Colonic mucosa (tissue), 4 donors: ENCODE results near the gene CLCN4. TPM values are rescaled to one million over a fixed set of nuclear protein-coding genes. Genes with fewer than 3 reads are reported as not detected.

Experiments used
- DNase-seq: peaks from one replicate; pipeline ENCODE4 v3.0.0-alpha.2; 2020
- H3K27ac ChIP-seq: fragments of 200-600 bp; one replicate; pipeline ENCODE4 v1.8.0; 2021
- H3K27me3 ChIP-seq: fragments of 200-600 bp; one replicate; pipeline ENCODE4 v1.8.0; 2021
- H3K36me3 ChIP-seq: fragments of 200-600 bp; one replicate; pipeline ENCODE4 v1.8.0; 2021
- H3K4me1 ChIP-seq: fragments of 200-600 bp; one replicate; pipeline ENCODE4 v1.8.0; 2021; ENCODE audit warnings: mild to moderate bottlenecking
- H3K4me3 ChIP-seq: fragments of 200-600 bp; one replicate; pipeline ENCODE4 v1.8.0; 2021
- H3K9ac ChIP-seq, 2 donors: one replicate each; pipeline ENCODE4 v1.7.0; 2013; ENCODE audit warnings: control low read depth in 2 of 2, low read depth in 2 of 2, low read length in 2 of 2
- H3K9me3 ChIP-seq: fragments of 200-600 bp; one replicate; pipeline ENCODE4 v1.8.0; 2021
- intact Hi-C: fragments of 100-400 bp; cut with DNase I; formaldehyde crosslinking; loops from one replicate; pipeline ENCODE4 v1.14.1; 2022
- total RNA-seq, 2 donors: library from RNA; stranded (reverse); fragmentation: NEBNext Ultra II Directional in 1 of 2; extraction: Animal tissue kit (Norgen Biotek cat#: 25700) in 1 of 2; gene quantifications; one replicate each; pipeline ENCODE4 v1.2.1, GENCODE V29; 2021
- TF ChIP-seq, protein P1 (sequence below): fragments of 200-600 bp; IDR thresholded peaks from one replicate; pipeline ENCODE4 v1.8.0; 2022; ENCODE audit warnings: antibody characterized with exemption, mild to moderate bottlenecking
- donor health status: healthy.
- donor health status: DM: no; HTN: no; CAD: no.
- donor health status: DM: no; HTN: no; CAD: no.

CLCN4 gene
- total RNA-seq, 2 donors from 2014 or later = 0.62 to 1.2 TPM

GRCh38 chrX:10240918-10241317 lies 84.1 kb downstream of the CLCN4 start:
- Histone ChIP-seq H3K4me3 (no peak overlapping the region), H3K9ac (no peak overlapping the region), H3K9me3 (no peaks in the 10 kb centered on the region), H3K27ac (no peak overlapping the region), H3K4me1 (no peaks in the 10 kb centered on the region), H3K27me3 (no peaks in the 10 kb centered on the region), H3K36me3 (no peaks in the 10 kb centered on the region)
- DNase-seq = no peak
- intact Hi-C loops = no loop called here
- TF ChIP-seq, protein P1, sequence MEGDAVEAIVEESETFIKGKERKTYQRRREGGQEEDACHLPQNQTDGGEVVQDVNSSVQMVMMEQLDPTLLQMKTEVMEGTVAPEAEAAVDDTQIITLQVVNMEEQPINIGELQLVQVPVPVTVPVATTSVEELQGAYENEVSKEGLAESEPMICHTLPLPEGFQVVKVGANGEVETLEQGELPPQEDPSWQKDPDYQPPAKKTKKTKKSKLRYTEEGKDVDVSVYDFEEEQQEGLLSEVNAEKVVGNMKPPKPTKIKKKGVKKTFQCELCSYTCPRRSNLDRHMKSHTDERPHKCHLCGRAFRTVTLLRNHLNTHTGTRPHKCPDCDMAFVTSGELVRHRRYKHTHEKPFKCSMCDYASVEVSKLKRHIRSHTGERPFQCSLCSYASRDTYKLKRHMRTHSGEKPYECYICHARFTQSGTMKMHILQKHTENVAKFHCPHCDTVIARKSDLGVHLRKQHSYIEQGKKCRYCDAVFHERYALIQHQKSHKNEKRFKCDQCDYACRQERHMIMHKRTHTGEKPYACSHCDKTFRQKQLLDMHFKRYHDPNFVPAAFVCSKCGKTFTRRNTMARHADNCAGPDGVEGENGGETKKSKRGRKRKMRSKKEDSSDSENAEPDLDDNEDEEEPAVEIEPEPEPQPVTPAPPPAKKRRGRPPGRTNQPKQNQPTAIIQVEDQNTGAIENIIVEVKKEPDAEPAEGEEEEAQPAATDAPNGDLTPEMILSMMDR = no peak

DNA sequence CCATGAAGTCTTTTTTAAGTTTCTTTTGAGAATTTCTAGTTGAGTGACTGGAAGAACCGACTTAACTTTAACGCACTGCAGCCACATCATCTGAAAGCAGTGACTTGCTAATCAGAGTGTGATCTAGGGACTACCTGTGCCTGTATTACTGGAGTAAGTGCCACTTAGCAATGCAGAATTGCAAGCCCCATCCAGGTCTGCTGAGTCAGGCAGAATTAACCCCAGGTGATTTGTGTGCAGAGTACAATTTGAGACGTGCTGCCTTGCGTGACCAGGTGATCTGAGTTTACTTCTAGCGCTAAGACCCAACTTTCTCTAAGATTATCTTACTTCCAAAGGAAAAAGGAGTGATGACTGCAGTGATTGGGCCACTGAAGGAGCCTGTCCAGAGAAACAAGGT lies 85.3 kb downstream of the CLCN4 start:
- TF ChIP-seq, protein P1 = no peak
- Histone ChIP-seq H3K9me3 (no peaks in the 10 kb centered on the region), H3K27me3 (no peaks in the 10 kb centered on the region), H3K4me3 (no peak overlapping the region), H3K9ac (no peak overlapping the region), H3K36me3 (no peaks in the 10 kb centered on the region), H3K4me1 (no peaks in the 10 kb centered on the region), H3K27ac (no peak overlapping the region)
- intact Hi-C loops = no loop called here
- no peak for DNase-seq

DNA sequence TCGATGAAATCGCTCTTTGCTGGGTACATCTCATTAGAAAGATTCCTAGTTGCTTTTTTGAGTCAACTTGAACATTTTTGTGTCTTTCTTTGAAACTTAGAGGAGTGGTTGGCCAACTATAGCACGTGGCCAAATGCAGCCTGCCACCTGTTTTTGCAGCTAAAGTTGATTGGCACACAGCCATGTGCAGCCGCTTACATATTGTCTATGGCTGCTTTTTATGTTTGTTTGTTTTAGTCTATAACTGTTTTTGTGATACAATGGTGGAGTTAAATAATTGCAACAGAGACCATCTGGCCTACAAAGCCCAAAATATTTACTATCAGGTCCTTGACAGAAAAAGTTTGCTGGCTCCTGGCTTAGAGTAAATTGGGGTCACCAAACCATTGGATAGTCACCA lies 86.3 kb downstream of the CLCN4 start:
- H3K27ac ChIP-seq = no peak overlapping the region
- H3K9ac ChIP-seq = no peak overlapping the region
- no peak overlapping the region for H3K4me3 ChIP-seq
- no peak for DNase-seq
- intact Hi-C loops = no loop called here
- no peaks in the 10 kb centered on the region for H3K9me3 ChIP-seq
- TF ChIP-seq, protein P1 = no peak
- no peaks in the 10 kb centered on the region for H3K4me1 ChIP-seq
- no peaks in the 10 kb centered on the region for H3K36me3 ChIP-seq
- no peaks in the 10 kb centered on the region for H3K27me3 ChIP-seq

- Histone ChIP-seq H3K27me3 (no peaks in the 10 kb centered on the region), H3K36me3 (no peaks in the 10 kb centered on the region), H3K9me3 (no peaks in the 10 kb centered on the region), H3K4me1 (no peaks in the 10 kb centered on the region), H3K9ac (no peak overlapping the region), H3K27ac (no peak overlapping the region), H3K4me3 (no peak overlapping the region)
- DNase-seq = no peak
- intact Hi-C loops = no loop called here
- TF ChIP-seq, protein P1 = no peak
Observed at GRCh38 chrX:10244915-10245622, 88.3 kb downstream of the CLCN4 start.

DNA sequence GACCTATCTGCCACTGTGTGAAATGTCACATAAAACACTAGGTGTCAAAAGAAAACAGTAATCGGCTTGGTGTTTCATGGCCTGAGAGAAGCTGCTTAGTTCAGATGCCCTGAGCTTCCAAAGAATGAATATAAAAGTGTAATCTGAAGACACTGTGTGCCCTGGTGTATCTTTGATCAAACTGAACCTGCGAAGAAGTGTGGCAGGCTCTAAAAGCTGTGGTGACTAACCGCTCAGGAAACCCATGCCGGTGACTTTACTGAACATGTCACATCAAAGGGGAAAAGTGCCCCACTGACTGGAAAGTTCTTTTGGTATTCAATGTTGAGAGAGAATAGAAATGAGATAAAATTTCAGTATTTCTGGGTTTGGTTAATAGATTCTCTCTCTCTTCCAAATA lies 89.1 kb downstream of the CLCN4 start:
- intact Hi-C loops = no loop called here
- no peaks in the 10 kb centered on the region for H3K36me3 ChIP-seq

More for the DNA sequence above, 89.1 kb downstream of the CLCN4 start:
- Histone ChIP-seq H3K4me1 (no peaks in the 10 kb centered on the region), H3K4me3 (no peak overlapping the region), H3K27ac (no peak overlapping the region), H3K9me3 (no peaks in the 10 kb centered on the region), H3K27me3 (no peaks in the 10 kb centered on the region), H3K9ac (no peak overlapping the region)
- TF ChIP-seq, protein P1 = no peak
- DNase-seq = no peak
